Mesendoderm (in vitro differentiated cells): Measurements from ENCODE around the gene LRFN4. TPM values are rescaled to one million over a fixed set of nuclear protein-coding genes. Genes with fewer than 3 reads are reported as not detected.

Source experiments
- DNase-seq: peaks from one replicate; pipeline ENCODE4 v3.0.0; 2013
- H2AK5ac ChIP-seq: 2 replicates; pipeline ENCODE4 v1.6.1; 2013; ENCODE audit warnings: low read length, inconsistent platforms
- H2BK120ac ChIP-seq: 2 replicates; pipeline ENCODE4 v1.6.1; 2013; ENCODE audit warnings: low read depth, mild to moderate bottlenecking, low read length, moderate library complexity, mixed read lengths
- H2BK15ac ChIP-seq: replicated peaks from 2 replicates; pipeline ENCODE4 v1.6.1; 2013; ENCODE audit warnings: low read depth, mild to moderate bottlenecking, moderate library complexity
- H2BK5ac ChIP-seq: 2 replicates; pipeline ENCODE4 v1.6.1; 2013; ENCODE audit warnings: low read length, inconsistent platforms
- H3K18ac ChIP-seq: 2 replicates; pipeline ENCODE4 v1.6.1; 2013; ENCODE audit warnings: mild to moderate bottlenecking, low read length, mixed read lengths
- H3K23ac ChIP-seq: one replicate; pipeline ENCODE4 v1.6.1; 2013; ENCODE audit warnings: low read length
- H3K27ac ChIP-seq: 2 replicates; pipeline ENCODE4 v1.5.1; 2013; ENCODE audit warnings: low read depth, mild to moderate bottlenecking, inconsistent platforms, low read length, moderate library complexity
- H3K27me3 ChIP-seq: 2 replicates; pipeline ENCODE4 v1.6.1; 2013; ENCODE audit warnings: low read length, control low read depth, mild to moderate bottlenecking, inconsistent platforms; ENCODE audit not compliant: insufficient read depth, poor library complexity
- H3K36me3 ChIP-seq: 2 replicates; pipeline ENCODE4 v1.6.1; 2013; ENCODE audit warnings: low read length, inconsistent platforms; ENCODE audit not compliant: control insufficient read depth, insufficient read depth
- H3K4ac ChIP-seq: one replicate; pipeline ENCODE4 v1.6.1; 2013; ENCODE audit warnings: low read depth, mild to moderate bottlenecking, low read length, moderate library complexity
- H3K4me1 ChIP-seq: 2 replicates; pipeline ENCODE4 v1.6.1; 2013; ENCODE audit warnings: low read depth, low read length, inconsistent platforms; ENCODE audit not compliant: control insufficient read depth
- H3K4me2 ChIP-seq: 2 replicates; pipeline ENCODE4 v1.6.1; 2013; ENCODE audit warnings: low read length
- H3K4me3 ChIP-seq: 2 replicates; pipeline ENCODE4 v1.5.1; 2013; ENCODE audit warnings: mild to moderate bottlenecking, low read length
- H3K56ac ChIP-seq: one replicate; pipeline ENCODE4 v1.6.1; 2013; ENCODE audit warnings: low read length
- H3K79me1 ChIP-seq: 2 replicates; pipeline ENCODE4 v1.6.1; 2013; ENCODE audit warnings: low read length, inconsistent platforms
- H3K79me2 ChIP-seq: 2 replicates; pipeline ENCODE4 v1.6.1; 2013; ENCODE audit warnings: mild to moderate bottlenecking, low read length; ENCODE audit not compliant: control insufficient read depth, insufficient read depth
- H3K9ac ChIP-seq: 2 replicates; pipeline ENCODE4 v1.6.1; 2013; ENCODE audit warnings: low read length, inconsistent platforms
- H4K5ac ChIP-seq: one replicate; pipeline ENCODE4 v1.6.1; 2013; ENCODE audit warnings: low read length
- H4K8ac ChIP-seq: one replicate; pipeline ENCODE4 v1.6.1; 2013; ENCODE audit warnings: low read depth, mild to moderate bottlenecking, control low read depth, low read length, moderate library complexity
- WGBS: extraction: QIAGEN DNeasy Blood & Tissue Kit; methylation state at CpG from one replicate; pipeline ENCODE4 v1.1.7; 2013; ENCODE audit warnings: low lambda C conversion rate, missing lambda C conversion rate; ENCODE audit not compliant: insufficient coverage; ENCODE audit errors: extremely low coverage; 5-methylcytosine and 5-hydroxymethylcytosine counted together
- polyA plus RNA-seq, 2 experiments: library from polyadenylated mRNA; stranded (reverse); fragments of 200-250 nt; gene quantifications; one replicate each; pipeline ENCODE4 v1.2.3, GENCODE V29; 2013

Gene LRFN4
- 27.4 TPM for polyA plus RNA-seq (2013, experiment 1 of 2)
- polyA plus RNA-seq (2013, experiment 2 of 2) = 27.5 TPM

GRCh38 chr11:66856496-66857233, at the start of gene LRFN4:
TSS of gene LRFN4 (plus strand) at chr11:66857064. CDS start at chr11:66857745, 681 bp downstream.
- Histone ChIP-seq H3K79me1 (no peaks in the 10 kb centered on the region), H3K56ac (peak within 1 kb of the TSS; percentile 99), H3K4me2 (peak within 1 kb of the TSS; percentile 90), H3K4me3 (peak within 1 kb of the TSS; percentile 82), H3K36me3 (no peaks in the 10 kb centered on the region), H2BK15ac (no peak within 1 kb of the TSS), H2BK5ac (peak within 1 kb of the TSS; percentile 76), H4K8ac (no peak within 1 kb of the TSS), H2AK5ac (no peak within 1 kb of the TSS), H3K27me3 (no peaks in the 10 kb centered on the region), H3K23ac (no peak within 1 kb of the TSS), H3K9ac (peak within 1 kb of the TSS; percentile 92), H4K5ac (no peak within 1 kb of the TSS), H3K79me2 (peaks cover 5% of the 10 kb centered on the region), H3K18ac (peak within 1 kb of the TSS; percentile 56), H3K4me1 (peaks cover 2% of the 10 kb centered on the region), H3K4ac (peak within 1 kb of the TSS; percentile 94), H3K27ac (peak within 1 kb of the TSS; percentile 66), H2BK120ac (peak within 1 kb of the TSS; percentile 14)
- WGBS = no CpG with 5 or more reads among the region's 103 CpGs
- peak; percentile 64 for DNase-seq

- no peak overlapping the region for H3K27ac ChIP-seq
- no peak overlapping the region for H4K8ac ChIP-seq
- no peak overlapping the region for H3K9ac ChIP-seq
- H3K79me2 ChIP-seq = no peaks in the 10 kb centered on the region
- no CpG with 5 or more reads among the region's 3 CpGs for WGBS
- DNase-seq = no peak
- H2BK120ac ChIP-seq = no peak overlapping the region
- H3K4ac ChIP-seq = no peak overlapping the region
- H3K79me1 ChIP-seq = no peaks in the 10 kb centered on the region
- H3K4me1 ChIP-seq = no peaks in the 10 kb centered on the region
- no peaks in the 10 kb centered on the region for H3K36me3 ChIP-seq
- no peak overlapping the region for H2AK5ac ChIP-seq
- no peak overlapping the region for H4K5ac ChIP-seq
- no peak overlapping the region for H3K23ac ChIP-seq
- H3K4me2 ChIP-seq = no peak overlapping the region
- no peak overlapping the region for H3K18ac ChIP-seq
- H3K4me3 ChIP-seq = no peak overlapping the region
- H2BK5ac ChIP-seq = no peak overlapping the region
- H3K56ac ChIP-seq = no peak overlapping the region
- no peak overlapping the region for H2BK15ac ChIP-seq
- H3K27me3 ChIP-seq = no peaks in the 10 kb centered on the region
These were observed 47.3 kb upstream of the LRFN4 start for GRCh38 chr11:66809592-66809991.

- H2AK5ac ChIP-seq = no peak overlapping the region
- H3K79me1 ChIP-seq = no peaks in the 10 kb centered on the region
- H4K5ac ChIP-seq = no peak overlapping the region
- H2BK5ac ChIP-seq = no peak overlapping the region
- no CpG with 5 or more reads among the region's 1 CpG for WGBS
- H3K27me3 ChIP-seq = no peaks in the 10 kb centered on the region
- no peaks in the 10 kb centered on the region for H3K36me3 ChIP-seq
- peak; percentile 33 for DNase-seq
- no peak overlapping the region for H3K27ac ChIP-seq
- no peak overlapping the region for H3K9ac ChIP-seq
- no peaks in the 10 kb centered on the region for H3K79me2 ChIP-seq
- H3K4me2 ChIP-seq = no peak overlapping the region
- H3K23ac ChIP-seq = no peak overlapping the region
- no peak overlapping the region for H4K8ac ChIP-seq
- H3K4ac ChIP-seq = no peak overlapping the region
- H2BK15ac ChIP-seq = no peak overlapping the region
- H2BK120ac ChIP-seq = no peak overlapping the region
- H3K56ac ChIP-seq = peak overlapping the region; percentile 42
- H3K18ac ChIP-seq = no peak overlapping the region
- H3K4me1 ChIP-seq = no peaks in the 10 kb centered on the region
- no peak overlapping the region for H3K4me3 ChIP-seq
These were observed 46.2 kb upstream of the LRFN4 start for GRCh38 chr11:66810576-66811185.

DNA sequence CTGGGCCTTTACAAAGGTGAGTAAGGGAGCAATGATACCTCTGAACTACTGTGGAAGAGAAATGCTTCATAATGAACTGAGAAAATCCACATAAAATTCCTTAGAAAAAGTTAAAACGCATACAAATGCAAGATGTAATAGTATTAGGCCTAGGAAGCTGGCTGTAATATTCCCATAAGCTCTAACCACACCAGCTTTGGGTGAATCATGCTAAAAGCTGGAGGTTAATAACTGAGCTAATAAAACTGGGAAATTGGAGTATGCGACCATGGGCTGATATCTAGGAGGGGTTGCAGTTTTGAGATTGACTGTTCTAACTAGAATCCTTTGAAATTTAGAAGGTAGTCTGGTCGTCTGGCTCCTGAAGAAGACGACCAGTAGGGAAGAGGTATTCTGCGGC, 42.2 kb upstream of the LRFN4 start:
- DNase-seq = no peak
- Histone ChIP-seq H3K79me1 (no peaks in the 10 kb centered on the region), H3K9ac (no peak overlapping the region), H2BK15ac (no peak overlapping the region), H3K4me3 (no peak overlapping the region), H4K5ac (no peak overlapping the region), H4K8ac (no peak overlapping the region), H3K18ac (no peak overlapping the region), H3K4me2 (no peak overlapping the region), H3K27ac (no peak overlapping the region), H3K79me2 (no peaks in the 10 kb centered on the region), H3K36me3 (no peaks in the 10 kb centered on the region), H2BK120ac (no peak overlapping the region), H3K4ac (no peak overlapping the region), H3K27me3 (no peaks in the 10 kb centered on the region), H3K4me1 (no peaks in the 10 kb centered on the region), H3K23ac (no peak overlapping the region), H2AK5ac (no peak overlapping the region), H3K56ac (no peak overlapping the region), H2BK5ac (no peak overlapping the region)
- no CpG with 5 or more reads among the region's 5 CpGs for WGBS

GRCh38 chr11:66815646-66816045, 41.2 kb upstream of the LRFN4 start:
- Histone ChIP-seq H4K5ac (no peak overlapping the region), H3K79me2 (no peaks in the 10 kb centered on the region), H2BK120ac (no peak overlapping the region), H3K4ac (no peak overlapping the region), H3K36me3 (no peaks in the 10 kb centered on the region), H3K4me3 (no peak overlapping the region), H3K27ac (no peak overlapping the region), H3K23ac (no peak overlapping the region), H3K4me1 (no peaks in the 10 kb centered on the region), H3K18ac (no peak overlapping the region), H3K9ac (no peak overlapping the region), H3K56ac (no peak overlapping the region), H2AK5ac (no peak overlapping the region), H3K79me1 (no peaks in the 10 kb centered on the region), H2BK5ac (no peak overlapping the region), H4K8ac (no peak overlapping the region), H3K4me2 (no peak overlapping the region), H3K27me3 (no peaks in the 10 kb centered on the region), H2BK15ac (no peak overlapping the region)
- WGBS = no CpG with 5 or more reads among the region's 1 CpG
- DNase-seq = no peak
